GM10266 (cell line): ENCODE measurements around the gene ABCC2.
"Not testable (repeated sequence)": the region's sequence is repeated elsewhere in the genome, so short reads cannot be mapped to it uniquely, and the experiment has no call there.

ENCODE experiments used
- DNase-seq: peaks from one replicate; pipeline ENCODE4 v3.0.0; 2012; ENCODE audit errors: extremely low spot score
- TF ChIP-seq, protein P1 (sequence below): IDR thresholded peaks from 2 replicates; pipeline ENCODE4 v1.5.1; 2012; ENCODE audit warnings: mild to moderate bottlenecking, low read depth; ENCODE audit not compliant: control insufficient read depth, insufficient read depth; ENCODE audit errors: missing control alignments

The ABCC2 gene

DNA sequence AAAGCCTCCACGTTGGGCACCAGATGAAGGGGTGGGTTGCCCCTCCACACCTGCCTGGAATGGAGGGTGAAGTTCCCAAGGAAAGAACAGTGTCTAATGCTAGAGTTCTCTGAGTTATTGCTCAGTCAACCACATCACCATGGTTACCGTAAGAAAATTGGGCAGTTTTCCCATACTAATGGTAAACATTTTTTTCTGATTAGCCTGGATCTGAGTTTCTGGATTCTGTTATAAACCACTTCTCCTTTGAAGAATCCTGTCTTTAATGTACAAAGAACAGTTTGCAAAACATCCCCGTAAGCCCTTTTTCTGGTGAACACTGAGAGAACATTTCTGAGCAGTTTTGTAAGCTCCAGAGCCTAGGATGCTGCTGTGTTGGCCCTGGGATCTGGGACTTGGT lies 45.5 kb downstream of the ABCC2 start:
- TF ChIP-seq, protein P1, sequence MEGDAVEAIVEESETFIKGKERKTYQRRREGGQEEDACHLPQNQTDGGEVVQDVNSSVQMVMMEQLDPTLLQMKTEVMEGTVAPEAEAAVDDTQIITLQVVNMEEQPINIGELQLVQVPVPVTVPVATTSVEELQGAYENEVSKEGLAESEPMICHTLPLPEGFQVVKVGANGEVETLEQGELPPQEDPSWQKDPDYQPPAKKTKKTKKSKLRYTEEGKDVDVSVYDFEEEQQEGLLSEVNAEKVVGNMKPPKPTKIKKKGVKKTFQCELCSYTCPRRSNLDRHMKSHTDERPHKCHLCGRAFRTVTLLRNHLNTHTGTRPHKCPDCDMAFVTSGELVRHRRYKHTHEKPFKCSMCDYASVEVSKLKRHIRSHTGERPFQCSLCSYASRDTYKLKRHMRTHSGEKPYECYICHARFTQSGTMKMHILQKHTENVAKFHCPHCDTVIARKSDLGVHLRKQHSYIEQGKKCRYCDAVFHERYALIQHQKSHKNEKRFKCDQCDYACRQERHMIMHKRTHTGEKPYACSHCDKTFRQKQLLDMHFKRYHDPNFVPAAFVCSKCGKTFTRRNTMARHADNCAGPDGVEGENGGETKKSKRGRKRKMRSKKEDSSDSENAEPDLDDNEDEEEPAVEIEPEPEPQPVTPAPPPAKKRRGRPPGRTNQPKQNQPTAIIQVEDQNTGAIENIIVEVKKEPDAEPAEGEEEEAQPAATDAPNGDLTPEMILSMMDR: no peak
- no peak for DNase-seq

DNA sequence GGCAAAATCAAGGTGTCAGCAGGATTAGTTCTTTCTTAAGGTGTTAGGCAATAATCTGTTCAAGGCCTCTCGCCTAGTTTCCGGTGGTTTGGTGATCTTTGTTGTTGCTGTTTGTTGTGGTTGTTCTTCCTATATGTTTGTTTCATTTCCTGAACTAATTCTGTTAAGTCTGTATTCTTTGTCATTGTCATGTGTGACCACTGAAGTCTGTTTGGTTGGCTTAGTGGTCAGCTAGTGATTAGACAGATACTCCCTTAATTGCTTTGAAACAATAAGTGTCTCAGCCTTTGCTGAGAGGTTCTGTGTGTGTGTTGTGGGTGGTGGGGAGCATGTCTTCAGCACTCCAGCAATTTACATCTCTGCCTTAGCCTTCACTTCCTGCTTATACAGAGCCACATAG lies 46.0 kb downstream of the ABCC2 start:
- TF ChIP-seq, protein P1: no peak

DNA sequence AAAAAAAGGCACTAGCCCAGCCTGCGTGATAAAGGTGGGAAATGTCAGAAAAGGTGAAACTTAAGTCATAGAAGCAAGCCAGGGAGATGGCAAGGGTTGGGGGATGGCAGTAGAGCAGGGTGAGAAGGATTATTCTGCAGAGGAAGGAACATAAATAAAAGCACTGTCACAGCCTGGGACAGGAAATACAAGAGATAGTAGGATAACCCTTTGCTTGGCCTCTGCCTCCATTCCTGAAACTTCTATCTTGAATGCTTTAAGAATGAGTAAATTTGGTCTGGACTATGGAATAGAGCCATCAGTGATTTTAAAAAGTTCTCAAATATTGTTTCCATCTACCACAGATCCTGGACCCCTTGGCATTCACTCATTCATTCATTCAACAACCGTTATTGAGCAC lies 50.0 kb downstream of the ABCC2 start:
- TF ChIP-seq, protein P1: no peak
- DNase-seq: no peak

More for the DNA sequence above, 46.0 kb downstream of the ABCC2 start:
- no peak for DNase-seq

GRCh38 chr10:99834410-99834809 lies 52.0 kb downstream of the ABCC2 start:
- TF ChIP-seq, protein P1: no peak
- no peak for DNase-seq

- TF ChIP-seq, protein P1: no peak
Measured at GRCh38 chr10:99835947-99836346, 53.5 kb downstream of the ABCC2 start.

GRCh38 chr10:99836711-99837110 lies 54.3 kb downstream of the ABCC2 start:
- no peak for DNase-seq
- TF ChIP-seq, protein P1: no peak

More at GRCh38 chr10:99835947-99836346, 53.5 kb downstream of the ABCC2 start:
- DNase-seq: no peak

DNA sequence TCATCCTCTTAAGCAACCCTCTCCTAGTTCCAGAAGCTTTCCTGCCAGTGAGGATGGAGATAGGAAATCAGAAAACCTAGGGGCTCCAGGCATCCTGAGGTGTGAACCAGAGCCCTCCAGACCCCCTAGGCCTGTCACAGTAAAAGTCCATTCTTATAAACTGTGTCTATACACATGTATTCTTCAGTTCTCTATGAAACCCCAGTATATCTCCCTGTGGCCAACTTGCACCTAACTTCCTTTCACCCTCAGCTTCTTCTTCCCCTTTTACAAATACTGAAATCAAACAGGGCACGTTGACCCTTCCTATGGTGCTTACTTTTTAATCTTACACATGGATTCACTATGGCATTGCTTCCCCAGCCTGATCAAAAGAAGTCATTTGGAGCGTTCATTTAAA lies 58.4 kb downstream of the ABCC2 start:
- not testable (repeated sequence) for DNase-seq

GRCh38 chr10:99841746-99842145 lies 59.3 kb downstream of the ABCC2 start:
- TF ChIP-seq, protein P1: no peak
- DNase-seq: no peak
